WERI-Rb-1 (cell line): ENCODE results near the gene CYGB.

ENCODE experiments used
- DNase-seq: peaks from one replicate; pipeline ENCODE4 v3.0.0-alpha.2; 2020
- H3K27ac ChIP-seq: fragments of 250-450 bp; sonication (Bioruptor Pico); 2 replicates; pipeline ENCODE4 v1.5.1; 2020; ENCODE audit warnings: mild to moderate bottlenecking, moderate library complexity
- H3K27me3 ChIP-seq: fragments of 250-450 bp; sonication (Bioruptor Pico); 2 replicates; pipeline ENCODE4 v1.5.1; 2021; ENCODE audit warnings: mild to moderate bottlenecking, low read depth, moderate library complexity; ENCODE audit not compliant: insufficient read depth, severe bottlenecking
- H3K36me3 ChIP-seq: fragments of 250-450 bp; sonication (Bioruptor Pico); 2 replicates; pipeline ENCODE4 v1.5.1; 2020; ENCODE audit warnings: mild to moderate bottlenecking, moderate library complexity
- H3K4me3 ChIP-seq: 2 replicates; pipeline ENCODE4 v1.5.1; 2011; ENCODE audit warnings: low read depth, mild to moderate bottlenecking, control low read depth, low read length
- H3K9me3 ChIP-seq: fragments of 250-450 bp; sonication (Bioruptor Pico); 2 replicates; pipeline ENCODE4 v1.5.1; 2021; ENCODE audit warnings: mild to moderate bottlenecking, moderate library complexity; ENCODE audit not compliant: severe bottlenecking
- TF ChIP-seq, protein P1 (sequence below): IDR thresholded peaks from 2 replicates; pipeline ENCODE4 v1.5.1; 2011; ENCODE audit warnings: low read depth, mild to moderate bottlenecking, control low read depth, inconsistent platforms, low read length

Gene CYGB

GRCh38 chr17:76500074-76500746 is 37.3 kb downstream of the CYGB start:
- DNase-seq = no peak
- TF ChIP-seq, protein P1, sequence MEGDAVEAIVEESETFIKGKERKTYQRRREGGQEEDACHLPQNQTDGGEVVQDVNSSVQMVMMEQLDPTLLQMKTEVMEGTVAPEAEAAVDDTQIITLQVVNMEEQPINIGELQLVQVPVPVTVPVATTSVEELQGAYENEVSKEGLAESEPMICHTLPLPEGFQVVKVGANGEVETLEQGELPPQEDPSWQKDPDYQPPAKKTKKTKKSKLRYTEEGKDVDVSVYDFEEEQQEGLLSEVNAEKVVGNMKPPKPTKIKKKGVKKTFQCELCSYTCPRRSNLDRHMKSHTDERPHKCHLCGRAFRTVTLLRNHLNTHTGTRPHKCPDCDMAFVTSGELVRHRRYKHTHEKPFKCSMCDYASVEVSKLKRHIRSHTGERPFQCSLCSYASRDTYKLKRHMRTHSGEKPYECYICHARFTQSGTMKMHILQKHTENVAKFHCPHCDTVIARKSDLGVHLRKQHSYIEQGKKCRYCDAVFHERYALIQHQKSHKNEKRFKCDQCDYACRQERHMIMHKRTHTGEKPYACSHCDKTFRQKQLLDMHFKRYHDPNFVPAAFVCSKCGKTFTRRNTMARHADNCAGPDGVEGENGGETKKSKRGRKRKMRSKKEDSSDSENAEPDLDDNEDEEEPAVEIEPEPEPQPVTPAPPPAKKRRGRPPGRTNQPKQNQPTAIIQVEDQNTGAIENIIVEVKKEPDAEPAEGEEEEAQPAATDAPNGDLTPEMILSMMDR = no peak
- no peaks in the 10 kb centered on the region for H3K27me3 ChIP-seq
- H3K27ac ChIP-seq = no peak overlapping the region; the same call in 1 of the 2 replicates
- H3K4me3 ChIP-seq = no peak overlapping the region
- no peaks in the 10 kb centered on the region for H3K9me3 ChIP-seq
- H3K36me3 ChIP-seq = no peaks in the 10 kb centered on the region

GRCh38 chr17:76499267-76499667 is 38.2 kb downstream of the CYGB start:
- Histone ChIP-seq H3K36me3 (no peaks in the 10 kb centered on the region), H3K9me3 (no peaks in the 10 kb centered on the region), H3K4me3 (no peak overlapping the region), H3K27ac (peak overlapping the region; percentile 76), H3K27me3 (no peaks in the 10 kb centered on the region)
- TF ChIP-seq, protein P1 = no peak
- DNase-seq = peak; percentile 9

GRCh38 chr17:76498876-76499251 is 38.6 kb downstream of the CYGB start:
- TF ChIP-seq, protein P1 = no peak
- DNase-seq = no peak
- Histone ChIP-seq H3K9me3 (no peaks in the 10 kb centered on the region), H3K27me3 (no peaks in the 10 kb centered on the region), H3K4me3 (no peak overlapping the region), H3K27ac (peak overlapping the region; percentile 76), H3K36me3 (no peaks in the 10 kb centered on the region)

DNA sequence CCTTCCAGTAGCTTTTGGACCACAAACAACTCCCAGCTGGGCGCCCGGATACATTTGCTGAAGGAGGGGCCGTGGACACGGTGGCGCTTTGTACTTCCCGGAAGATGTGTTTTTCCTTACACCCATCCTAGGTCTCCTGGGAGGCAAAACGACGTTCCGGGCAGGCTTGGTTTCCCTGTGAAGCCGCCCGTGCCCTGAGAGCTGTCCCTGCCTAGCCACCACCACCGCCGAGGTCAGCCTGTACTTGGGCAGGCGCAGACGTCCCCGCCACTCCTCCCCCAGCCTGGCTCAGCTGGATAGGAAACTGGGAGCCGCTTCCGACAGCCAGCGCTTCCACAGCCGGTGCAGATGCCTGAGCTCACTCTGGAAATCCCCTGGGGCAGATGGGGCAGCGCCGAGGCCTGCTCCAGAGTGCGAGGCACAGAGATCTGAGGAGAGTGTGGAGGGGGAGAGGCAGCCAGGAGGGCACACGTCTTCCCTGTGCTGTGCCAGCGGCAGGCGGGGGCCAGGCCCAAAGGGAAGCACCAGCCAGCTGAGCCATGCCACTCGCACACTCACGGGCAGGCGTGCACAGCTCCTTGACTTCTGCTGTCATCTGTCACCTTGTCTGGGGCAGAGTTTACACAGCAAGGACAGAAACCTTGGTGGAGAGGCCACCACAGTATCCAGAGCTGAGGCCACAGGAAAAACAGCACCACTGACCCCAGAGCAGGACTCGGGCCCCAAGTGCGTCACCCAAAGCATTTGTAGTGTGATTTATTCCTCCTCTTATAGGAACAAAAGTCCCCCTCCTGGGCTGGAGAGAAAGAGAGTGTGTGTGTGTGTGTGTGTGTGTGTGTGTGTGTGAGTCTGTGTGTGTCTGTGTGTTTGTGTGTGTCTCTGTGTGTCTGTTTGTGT is 39.3 kb downstream of the CYGB start:
- Histone ChIP-seq H3K4me3 (0 out of 2 replicates have a peak overlapping the region, but pooled peaks have one; percentile 2), H3K27me3 (no peaks in the 10 kb centered on the region), H3K9me3 (no peaks in the 10 kb centered on the region), H3K36me3 (no peaks in the 10 kb centered on the region), H3K27ac (peak overlapping the region; percentile 76)
- peak; percentile 97 for DNase-seq
- TF ChIP-seq, protein P1 = no peak

GRCh38 chr17:76497699-76497978 is 39.9 kb downstream of the CYGB start:
- Histone ChIP-seq H3K9me3 (no peaks in the 10 kb centered on the region), H3K27ac (peak overlapping the region; percentile 76), H3K27me3 (no peaks in the 10 kb centered on the region), H3K4me3 (0 out of 2 replicates have a peak overlapping the region, but pooled peaks have one; percentile 2), H3K36me3 (no peaks in the 10 kb centered on the region)
- DNase-seq = no peak
- TF ChIP-seq, protein P1 = no peak
